Measurements from ENCODE around the gene COA1.
"Not testable (repeated sequence)": the region's sequence is repeated elsewhere in the genome, so short reads cannot be mapped to it uniquely, and the experiment has no call there.

COA1 gene

GRCh38 chr7:43630482-43630881 lies 98.8 kb downstream of the COA1 start:
- ChIA-PET POLR2A (no interaction called here), CTCF (interaction anchor here (1.0 to 5.1 kb wide), 6 partner anchors 10 to 208 kb away, joined by 3 to 28 read pairs (median 6); partner anchors contain the start of gene STK17A)
- TF ChIP-seq, protein P1, sequence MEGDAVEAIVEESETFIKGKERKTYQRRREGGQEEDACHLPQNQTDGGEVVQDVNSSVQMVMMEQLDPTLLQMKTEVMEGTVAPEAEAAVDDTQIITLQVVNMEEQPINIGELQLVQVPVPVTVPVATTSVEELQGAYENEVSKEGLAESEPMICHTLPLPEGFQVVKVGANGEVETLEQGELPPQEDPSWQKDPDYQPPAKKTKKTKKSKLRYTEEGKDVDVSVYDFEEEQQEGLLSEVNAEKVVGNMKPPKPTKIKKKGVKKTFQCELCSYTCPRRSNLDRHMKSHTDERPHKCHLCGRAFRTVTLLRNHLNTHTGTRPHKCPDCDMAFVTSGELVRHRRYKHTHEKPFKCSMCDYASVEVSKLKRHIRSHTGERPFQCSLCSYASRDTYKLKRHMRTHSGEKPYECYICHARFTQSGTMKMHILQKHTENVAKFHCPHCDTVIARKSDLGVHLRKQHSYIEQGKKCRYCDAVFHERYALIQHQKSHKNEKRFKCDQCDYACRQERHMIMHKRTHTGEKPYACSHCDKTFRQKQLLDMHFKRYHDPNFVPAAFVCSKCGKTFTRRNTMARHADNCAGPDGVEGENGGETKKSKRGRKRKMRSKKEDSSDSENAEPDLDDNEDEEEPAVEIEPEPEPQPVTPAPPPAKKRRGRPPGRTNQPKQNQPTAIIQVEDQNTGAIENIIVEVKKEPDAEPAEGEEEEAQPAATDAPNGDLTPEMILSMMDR (IDR thresholded peaks at IDR 0.05; ENCODE audit: control extremely low read depth, extremely low read depth, low read depth, missing control alignments), result no peak
- DNase-seq (ENCODE audit: extremely low spot score), result no peak

GRCh38 chr7:43629857-43630256 lies 99.5 kb downstream of the COA1 start:
- no peak for DNase-seq (ENCODE audit: extremely low spot score)
- CTCF ChIA-PET, result interaction anchor here (1.0 to 5.1 kb wide), 8 partner anchors 9 to 208 kb away, joined by 3 to 28 read pairs (median 6); partner anchors contain the start of gene STK17A
- POLR2A ChIA-PET, result no interaction called here
- TF ChIP-seq, protein P1 (IDR thresholded peaks at IDR 0.05; ENCODE audit: control extremely low read depth, extremely low read depth, low read depth, missing control alignments), result no peak

- CTCF ChIA-PET, result interaction anchor here (1.1 to 5.1 kb wide), 8 partner anchors 8 to 210 kb away, joined by 3 to 28 read pairs (median 6); partner anchors contain the start of gene STK17A
- DNase-seq (ENCODE audit: extremely low spot score), result no peak
- TF ChIP-seq, protein P1 (IDR thresholded peaks at IDR 0.05; ENCODE audit: control extremely low read depth, extremely low read depth, low read depth, missing control alignments), result no peak
- POLR2A ChIA-PET, result interaction anchor here (0.7 kb wide), 1 partner anchor 46 kb away, joined by 3 read pairs; the partner anchor contains the start of gene STK17A
These were observed 100.9 kb downstream of the COA1 start for GRCh38 chr7:43628431-43628830.

DNA sequence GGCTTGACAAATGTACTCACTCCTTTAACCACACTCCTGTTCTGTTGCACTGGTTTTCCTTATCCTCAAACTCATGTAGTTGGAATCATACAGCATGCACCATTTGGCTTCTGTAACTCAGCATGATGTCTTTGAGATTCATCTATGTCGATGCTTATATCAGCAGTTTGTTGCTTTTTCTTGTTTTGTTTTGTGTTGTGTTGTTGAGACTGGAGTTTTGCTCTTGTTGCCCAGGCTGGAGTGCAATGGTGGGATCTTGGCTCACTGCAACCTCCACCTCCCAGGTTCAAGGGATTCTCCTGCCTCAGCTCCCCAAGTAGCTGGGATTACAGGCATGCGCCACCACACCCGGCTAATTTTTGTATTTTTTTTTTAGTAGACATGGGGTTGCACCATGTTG lies 101.5 kb downstream of the COA1 start:
- DNase-seq (ENCODE audit: extremely low spot score), result not testable (repeated sequence)
- ChIA-PET POLR2A (interaction anchor here (0.6 kb wide), 1 partner anchor 45 kb away, joined by 3 read pairs; the partner anchor contains the start of gene STK17A), CTCF (interaction anchor here (1.3 to 5.1 kb wide), 6 partner anchors 7 to 210 kb away, joined by 3 to 28 read pairs (median 5); partner anchors contain the start of gene STK17A)

DNA sequence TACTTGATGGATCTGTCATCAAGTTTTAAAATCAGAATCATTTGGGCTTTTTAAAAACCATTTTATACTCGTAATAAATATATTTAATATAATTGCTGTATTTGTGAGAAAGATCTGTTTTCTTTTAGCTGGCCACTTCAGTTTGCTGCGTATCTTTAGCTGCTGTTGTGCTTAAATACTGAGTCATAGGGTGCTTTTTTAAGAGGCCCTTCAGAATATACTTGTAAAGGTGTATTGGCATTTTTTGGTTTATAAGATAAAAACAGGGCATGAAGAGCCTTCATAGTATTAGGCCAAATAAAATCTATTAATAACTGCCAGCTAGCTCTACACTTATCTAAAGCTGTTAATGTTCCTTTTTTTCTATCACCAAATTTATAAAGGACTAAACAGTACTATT lies 102.6 kb downstream of the COA1 start:
- TF ChIP-seq, protein P1 (IDR thresholded peaks at IDR 0.05; ENCODE audit: control extremely low read depth, extremely low read depth, low read depth, missing control alignments), result no peak
- no peak for DNase-seq (ENCODE audit: extremely low spot score)
- ChIA-PET POLR2A (no interaction called here), CTCF (interaction anchor here (1.0 to 1.8 kb wide), 3 partner anchors 12 to 74 kb away, joined by 4 to 7 read pairs (median 4); partner anchors contain the start of gene STK17A)

DNA sequence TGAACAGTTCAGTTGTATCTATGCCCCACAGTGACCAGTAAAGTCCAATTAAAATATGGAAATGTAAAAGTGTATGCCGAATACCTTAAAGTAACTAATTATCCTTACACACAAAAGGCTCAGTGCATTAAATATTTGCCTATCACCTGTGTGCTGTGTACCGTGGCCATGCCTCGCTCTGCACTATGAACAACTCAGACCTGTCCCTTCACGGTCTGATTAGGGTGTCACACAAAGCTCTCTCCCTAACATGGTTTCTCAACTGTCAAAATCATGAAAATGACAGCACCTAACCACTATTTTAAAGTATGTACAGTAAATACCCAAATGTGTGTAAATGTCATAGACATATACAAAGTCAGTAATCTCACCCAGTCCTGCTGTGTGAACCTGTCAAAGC lies 103.3 kb downstream of the COA1 start:
- TF ChIP-seq, protein P1 (IDR thresholded peaks at IDR 0.05; ENCODE audit: control extremely low read depth, extremely low read depth, low read depth, missing control alignments), result no peak
- CTCF ChIA-PET, result interaction anchor here (1.0 to 1.8 kb wide), 3 partner anchors 13 to 74 kb away, joined by 4 to 7 read pairs (median 4); partner anchors contain the start of gene STK17A
- POLR2A ChIA-PET, result interaction anchor here (1.0 kb wide), 1 partner anchor 43 kb away, joined by 3 read pairs; the partner anchor contains the start of gene STK17A
- no peak for DNase-seq (ENCODE audit: extremely low spot score)

DNA sequence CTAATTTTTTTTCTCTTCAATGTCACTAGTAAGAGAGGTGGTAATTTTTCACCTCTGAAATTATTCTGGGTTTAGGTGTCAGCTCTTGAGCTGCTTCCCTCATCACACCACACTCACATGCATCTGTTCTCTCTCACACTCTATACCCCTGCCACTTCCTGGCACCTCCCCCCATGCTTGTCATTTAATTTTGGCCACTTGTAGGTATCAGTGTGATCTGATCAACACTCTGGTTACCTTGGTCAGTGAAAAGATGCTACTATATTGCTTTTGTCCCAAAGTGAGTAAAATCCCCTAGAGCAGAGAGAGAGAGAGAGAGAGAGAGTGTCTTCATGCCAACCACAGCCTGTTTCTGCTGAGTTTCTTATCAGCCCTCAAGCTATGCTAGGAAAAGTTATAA lies 103.9 kb downstream of the COA1 start:
- DNase-seq (ENCODE audit: extremely low spot score), result no peak
- TF ChIP-seq, protein P1 (IDR thresholded peaks at IDR 0.05; ENCODE audit: control extremely low read depth, extremely low read depth, low read depth, missing control alignments), result no peak
- ChIA-PET CTCF (interaction anchor here (1.8 kb wide), 1 partner anchor 75 kb away, joined by 7 read pairs; no protein-coding TSS in a partner anchor), POLR2A (interaction anchor here (1.0 kb wide), 1 partner anchor 43 kb away, joined by 3 read pairs; the partner anchor contains the start of gene STK17A)

Data from GM10248 (cell line).